A673 (cell line): Measurements from ENCODE around the gene HNRNPM.

Experiments
- EZH2 ChIP-seq: fragments of 200-600 bp; sonication (generic); IDR thresholded peaks from 2 replicates; pipeline ENCODE4 v1.6.1; 2017; ENCODE audit warnings: borderline replicate concordance, low read depth, mild to moderate bottlenecking, mixed read lengths, antibody characterized with exemption, low read length; ENCODE audit not compliant: poor library complexity, severe bottlenecking
- TF ChIP-seq, protein P1 (sequence below): fragments of 300-800, 200-600 bp; sonication (generic); conservative IDR thresholded peaks from 2 replicates; pipeline ENCODE4 v1.5.1; 2017; ENCODE audit warnings: low read depth, mild to moderate bottlenecking, antibody characterized with exemption, low read length, moderate library complexity, mixed read lengths

DNA sequence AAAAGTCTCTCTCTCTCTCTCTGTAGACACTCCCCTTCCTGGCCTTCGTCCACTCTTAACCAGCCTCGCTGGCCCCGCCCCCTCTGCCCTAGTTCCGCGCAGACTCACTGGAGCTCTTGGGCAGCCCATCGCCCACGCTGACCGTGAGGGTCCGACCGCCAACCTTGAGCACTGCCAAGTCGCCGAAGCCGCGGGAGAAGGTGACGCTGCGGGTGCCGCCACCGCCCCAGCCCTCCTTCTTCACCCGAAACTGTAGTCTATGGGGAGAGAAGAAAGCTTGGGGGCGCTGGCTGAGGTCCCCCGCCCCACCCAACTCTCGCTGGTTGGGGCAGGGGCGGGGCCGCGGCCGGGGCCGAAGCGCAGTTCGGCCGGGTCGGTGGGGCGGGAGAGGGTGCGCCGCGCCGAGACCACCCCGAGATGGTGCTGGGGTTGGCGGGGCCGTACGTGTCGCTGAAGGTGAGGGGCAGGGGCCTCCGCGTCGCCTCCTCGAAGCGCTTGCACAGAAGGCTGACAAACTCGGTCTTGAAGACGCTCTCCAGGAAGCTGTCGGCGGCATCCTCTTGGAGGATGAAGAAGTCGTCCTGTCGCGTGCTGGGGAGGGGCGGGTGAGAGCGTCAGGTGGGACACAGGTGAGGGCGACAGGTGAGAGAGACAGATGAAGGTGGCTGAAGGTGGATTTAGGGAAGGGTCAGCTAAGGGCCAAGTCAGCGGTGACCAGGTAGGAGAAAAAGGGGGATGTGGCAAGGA is 81.7 kb downstream of the HNRNPM start:
- TF ChIP-seq EZH2, result no peak
- TF ChIP-seq, protein P1, sequence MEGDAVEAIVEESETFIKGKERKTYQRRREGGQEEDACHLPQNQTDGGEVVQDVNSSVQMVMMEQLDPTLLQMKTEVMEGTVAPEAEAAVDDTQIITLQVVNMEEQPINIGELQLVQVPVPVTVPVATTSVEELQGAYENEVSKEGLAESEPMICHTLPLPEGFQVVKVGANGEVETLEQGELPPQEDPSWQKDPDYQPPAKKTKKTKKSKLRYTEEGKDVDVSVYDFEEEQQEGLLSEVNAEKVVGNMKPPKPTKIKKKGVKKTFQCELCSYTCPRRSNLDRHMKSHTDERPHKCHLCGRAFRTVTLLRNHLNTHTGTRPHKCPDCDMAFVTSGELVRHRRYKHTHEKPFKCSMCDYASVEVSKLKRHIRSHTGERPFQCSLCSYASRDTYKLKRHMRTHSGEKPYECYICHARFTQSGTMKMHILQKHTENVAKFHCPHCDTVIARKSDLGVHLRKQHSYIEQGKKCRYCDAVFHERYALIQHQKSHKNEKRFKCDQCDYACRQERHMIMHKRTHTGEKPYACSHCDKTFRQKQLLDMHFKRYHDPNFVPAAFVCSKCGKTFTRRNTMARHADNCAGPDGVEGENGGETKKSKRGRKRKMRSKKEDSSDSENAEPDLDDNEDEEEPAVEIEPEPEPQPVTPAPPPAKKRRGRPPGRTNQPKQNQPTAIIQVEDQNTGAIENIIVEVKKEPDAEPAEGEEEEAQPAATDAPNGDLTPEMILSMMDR, result no peak
